Measurements from ENCODE around the gene SNRPE. TPM values are rescaled to one million over a fixed set of nuclear protein-coding genes. Genes with fewer than 3 reads are reported as not detected.
"Not testable (repeated sequence)": the region's sequence is repeated elsewhere in the genome, so short reads cannot be mapped to it uniquely, and the experiment has no call there.

SNRPE gene
- 250 and 270 TPM in 2 replicates for total RNA-seq

DNA sequence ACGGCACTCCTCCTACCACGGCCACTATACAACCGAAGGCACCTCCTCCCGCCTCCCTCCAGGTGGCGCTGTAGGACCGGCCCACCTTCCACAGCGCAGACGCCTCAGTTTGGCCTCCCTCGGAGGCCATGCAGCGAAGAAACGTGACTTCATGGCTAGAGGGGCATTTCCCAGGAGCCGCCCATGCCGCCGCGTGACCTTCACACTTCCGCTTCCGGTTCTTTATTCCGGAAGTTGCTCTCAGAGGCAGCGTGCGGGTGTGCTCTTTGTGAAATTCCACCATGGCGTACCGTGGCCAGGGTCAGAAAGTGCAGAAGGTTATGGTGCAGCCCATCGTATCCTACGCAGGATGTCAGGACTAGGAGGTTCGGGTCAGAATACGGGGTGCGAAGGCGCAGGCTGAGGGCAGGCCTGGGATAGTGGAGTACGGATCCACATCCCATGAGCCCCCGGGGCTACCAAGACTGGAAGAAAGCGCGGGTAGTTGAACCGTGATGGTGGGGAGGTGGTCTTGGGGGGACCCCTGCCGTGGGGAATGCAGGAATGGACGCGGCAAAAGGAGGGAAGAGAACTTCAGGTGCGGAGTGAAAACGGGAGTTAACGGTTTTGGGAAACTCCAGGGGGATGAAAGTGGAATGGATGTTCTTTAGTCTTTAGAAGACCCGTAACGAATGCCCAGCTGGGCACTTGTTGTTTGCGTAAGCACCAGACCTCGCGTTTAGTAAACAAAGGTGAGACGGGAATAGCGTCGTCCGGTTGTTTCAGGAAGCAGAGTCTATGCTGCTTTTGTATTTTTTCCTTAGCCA is at the start of gene SNRPE:
TSS of gene SNRPE (plus strand) at position 221 of the 806 bp plus-strand sequence. CDS start at position 282, 61 bp downstream.
- DNase-seq (ENCODE audit: low spot score), result peak; percentile 96
- Mint-ChIP-seq H3K36me3 (ENCODE audit: low read depth) (peaks cover 27% of the 10 kb centered on the region), H3K4me1 (ENCODE audit: low read depth) (peaks cover 25% of the 10 kb centered on the region), H3K4me3 (peak within 1 kb of the TSS; percentile 100), H3K27ac (peak within 1 kb of the TSS; percentile 98), H3K9me3 (no peaks in the 10 kb centered on the region), H3K27me3 (ENCODE audit: insufficient read depth) (no peaks in the 10 kb centered on the region)
- intact Hi-C loops (cut with micrococcal nuclease), result loop anchor here (1.0 to 5.0 kb wide), 10 partner anchors 66 to 655 kb away; partner anchors contain the start of genes LAX1, MDM4, PIK3C2B and PPP1R15B

DNA sequence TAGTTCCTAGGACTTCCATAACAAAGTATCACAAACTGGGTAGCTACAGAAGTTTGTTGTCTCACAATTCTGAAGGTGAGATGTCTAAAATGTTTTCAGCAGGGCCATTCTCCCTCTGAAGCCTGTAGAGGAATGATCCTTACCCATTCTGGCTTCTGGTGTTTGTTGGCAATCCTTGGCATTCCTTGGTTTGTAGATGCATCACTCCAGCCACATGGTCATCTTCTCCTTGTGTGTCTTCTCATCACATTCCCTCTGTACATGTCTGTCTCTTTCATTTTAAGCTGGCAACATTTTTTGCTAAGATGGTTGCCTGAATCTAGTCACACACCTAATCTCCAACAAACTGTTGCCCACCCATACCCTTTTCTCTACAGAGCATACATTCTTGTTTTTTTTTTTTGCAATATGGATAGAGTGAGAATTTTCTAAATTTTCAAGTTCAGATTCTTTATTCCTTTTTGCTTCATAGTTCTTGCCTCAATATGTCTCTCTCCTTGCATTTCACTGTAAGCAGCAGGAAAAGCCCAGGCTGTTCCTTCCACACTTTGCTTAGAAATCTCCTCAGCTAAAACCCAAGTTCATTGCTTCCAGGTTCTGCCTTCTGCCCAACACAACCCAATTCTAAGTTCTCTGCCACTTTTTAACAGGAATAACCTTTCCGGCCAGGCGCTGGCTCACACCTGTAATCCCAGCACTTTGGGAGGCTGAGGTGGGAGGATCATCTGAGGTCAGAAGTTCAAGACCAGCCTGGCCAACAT is 47.6 kb upstream of the SNRPE start:
- intact Hi-C loops (cut with micrococcal nuclease), result no loop called here
- Mint-ChIP-seq H3K4me1 (ENCODE audit: low read depth) (peaks cover 5% of the 10 kb centered on the region), H3K4me3 (no peak overlapping the region), H3K9me3 (no peaks in the 10 kb centered on the region), H3K36me3 (ENCODE audit: low read depth) (peaks cover 36% of the 10 kb centered on the region), H3K27me3 (ENCODE audit: insufficient read depth) (no peaks in the 10 kb centered on the region), H3K27ac (no peak overlapping the region)
- no peak for DNase-seq (ENCODE audit: low spot score)

DNA sequence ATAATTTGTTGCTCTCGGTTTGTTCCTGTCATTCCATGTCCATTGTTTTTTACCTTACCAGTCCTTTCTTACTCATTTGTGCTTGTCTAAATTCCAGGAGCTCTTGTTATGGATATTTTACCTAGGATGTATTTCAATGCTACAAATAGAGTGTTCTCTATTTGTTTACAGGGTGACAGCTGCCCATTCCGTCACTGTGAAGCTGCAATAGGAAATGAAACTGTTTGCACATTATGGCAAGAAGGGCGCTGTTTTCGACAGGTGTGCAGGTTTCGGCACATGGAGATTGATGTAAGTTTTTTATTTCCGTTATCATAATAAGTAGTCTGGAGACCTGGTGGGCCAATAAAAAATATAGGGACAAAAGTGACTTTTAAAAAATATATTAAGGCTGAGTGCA is 43.0 kb upstream of the SNRPE start:
- no peak overlapping the region for H3K4me3 Mint-ChIP-seq
- peaks cover 13% of the 10 kb centered on the region for H3K4me1 Mint-ChIP-seq (ENCODE audit: low read depth)
- peaks cover 47% of the 10 kb centered on the region for H3K36me3 Mint-ChIP-seq (ENCODE audit: low read depth)
- no peaks in the 10 kb centered on the region for H3K9me3 Mint-ChIP-seq
- H3K27me3 Mint-ChIP-seq (ENCODE audit: insufficient read depth), result no peaks in the 10 kb centered on the region
- no peak overlapping the region for H3K27ac Mint-ChIP-seq
- DNase-seq (ENCODE audit: low spot score), result no peak
- intact Hi-C loops (cut with micrococcal nuclease), result no loop called here

DNA sequence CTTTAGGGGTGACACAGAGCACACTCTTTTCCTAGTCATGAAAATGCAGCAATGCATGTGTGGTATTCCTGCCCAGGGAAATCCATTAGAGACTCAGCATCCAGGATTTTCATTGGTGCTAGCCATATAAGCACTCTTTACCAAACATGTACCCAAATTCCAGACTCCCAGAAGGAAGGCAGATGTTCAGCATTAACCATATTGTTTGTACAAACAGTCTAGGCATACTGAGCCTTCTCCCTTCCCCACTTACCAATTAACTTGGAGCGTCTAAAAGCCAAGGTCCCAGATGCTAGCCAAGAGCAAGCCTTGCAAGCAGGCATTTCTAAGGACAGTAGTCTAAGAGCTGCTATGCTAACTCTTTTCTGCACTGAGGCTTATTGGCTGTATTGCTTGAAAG is 38.1 kb upstream of the SNRPE start:
- intact Hi-C loops (cut with micrococcal nuclease), result no loop called here
- no peak for DNase-seq (ENCODE audit: low spot score)
- Mint-ChIP-seq H3K4me1 (ENCODE audit: low read depth) (peaks cover 22% of the 10 kb centered on the region), H3K9me3 (no peaks in the 10 kb centered on the region), H3K27me3 (ENCODE audit: insufficient read depth) (no peaks in the 10 kb centered on the region), H3K27ac (peak overlapping the region; percentile 35), H3K36me3 (ENCODE audit: low read depth) (peaks cover 53% of the 10 kb centered on the region), H3K4me3 (no peak overlapping the region)

DNA sequence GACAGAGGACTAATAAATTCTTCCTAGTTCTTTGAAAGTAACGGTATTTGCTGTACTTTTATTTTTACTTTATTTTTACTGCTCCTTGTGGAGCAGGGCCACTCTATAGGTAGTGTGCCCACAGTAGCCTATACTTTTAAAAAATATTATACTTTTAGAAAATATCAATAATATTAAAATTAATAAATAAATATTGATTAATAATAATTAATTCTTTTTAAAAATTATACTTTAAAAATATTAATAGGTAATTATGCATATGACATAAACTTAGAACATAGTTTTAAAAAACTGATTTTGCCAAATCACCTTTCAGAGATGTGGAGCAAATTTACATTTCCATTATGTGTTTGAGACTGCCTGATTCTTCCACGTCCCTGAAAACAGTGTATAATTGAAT is 35.2 kb upstream of the SNRPE start:
- Mint-ChIP-seq H3K4me1 (ENCODE audit: low read depth) (peaks cover 28% of the 10 kb centered on the region), H3K9me3 (no peaks in the 10 kb centered on the region), H3K27me3 (ENCODE audit: insufficient read depth) (no peaks in the 10 kb centered on the region), H3K27ac (no peak overlapping the region), H3K36me3 (ENCODE audit: low read depth) (peaks cover 52% of the 10 kb centered on the region), H3K4me3 (no peak overlapping the region)
- DNase-seq (ENCODE audit: low spot score), result no peak
- intact Hi-C loops (cut with micrococcal nuclease), result no loop called here

DNA sequence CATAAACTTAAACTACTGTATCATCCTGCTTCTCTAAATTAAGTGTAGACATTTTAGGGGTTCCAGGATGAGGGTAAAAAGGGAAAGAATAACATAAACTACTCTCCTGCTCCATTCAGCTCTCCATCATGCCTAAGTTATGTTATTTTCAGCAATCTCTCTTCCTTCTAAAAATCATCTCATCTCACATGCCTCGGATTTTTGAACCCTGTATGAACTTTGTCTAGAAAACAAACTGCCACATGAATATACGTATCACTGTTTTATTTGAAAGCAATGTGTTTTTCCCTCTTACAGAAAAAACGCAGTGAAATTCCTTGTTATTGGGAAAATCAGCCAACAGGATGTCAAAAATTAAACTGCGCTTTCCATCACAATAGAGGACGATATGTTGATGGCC is 33.4 kb upstream of the SNRPE start:
- H3K9me3 Mint-ChIP-seq, result no peaks in the 10 kb centered on the region
- intact Hi-C loops (cut with micrococcal nuclease), result no loop called here
- H3K4me1 Mint-ChIP-seq (ENCODE audit: low read depth), result peaks cover 20% of the 10 kb centered on the region
- no peaks in the 10 kb centered on the region for H3K27me3 Mint-ChIP-seq (ENCODE audit: insufficient read depth)
- H3K27ac Mint-ChIP-seq, result no peak overlapping the region
- no peak for DNase-seq (ENCODE audit: low spot score)
- no peak overlapping the region for H3K4me3 Mint-ChIP-seq
- peaks cover 46% of the 10 kb centered on the region for H3K36me3 Mint-ChIP-seq (ENCODE audit: low read depth)

DNA sequence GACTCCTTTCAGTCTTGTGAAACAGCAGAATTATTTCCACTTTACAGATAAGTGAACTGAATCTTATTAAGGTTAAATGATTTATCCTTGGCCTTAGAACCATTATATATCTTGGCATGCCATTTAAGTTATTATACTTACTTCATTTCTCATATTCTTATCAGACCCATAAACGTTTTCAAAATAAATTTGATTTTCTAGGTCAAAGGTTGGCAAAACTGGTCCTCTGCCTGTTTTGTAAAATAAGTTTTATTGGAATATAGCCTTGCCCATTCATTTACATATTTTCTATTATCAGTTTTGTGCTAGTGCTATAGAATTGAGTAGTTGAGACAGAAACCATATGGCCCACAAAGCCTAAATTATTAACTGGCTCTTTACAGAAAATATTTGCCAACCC is 32.9 kb upstream of the SNRPE start:
- Mint-ChIP-seq H3K9me3 (no peaks in the 10 kb centered on the region), H3K27ac (no peak overlapping the region), H3K4me1 (ENCODE audit: low read depth) (peaks cover 20% of the 10 kb centered on the region), H3K27me3 (ENCODE audit: insufficient read depth) (no peaks in the 10 kb centered on the region), H3K4me3 (no peak overlapping the region), H3K36me3 (ENCODE audit: low read depth) (peaks cover 45% of the 10 kb centered on the region)
- DNase-seq (ENCODE audit: low spot score), result no peak
- intact Hi-C loops (cut with micrococcal nuclease), result no loop called here

DNA sequence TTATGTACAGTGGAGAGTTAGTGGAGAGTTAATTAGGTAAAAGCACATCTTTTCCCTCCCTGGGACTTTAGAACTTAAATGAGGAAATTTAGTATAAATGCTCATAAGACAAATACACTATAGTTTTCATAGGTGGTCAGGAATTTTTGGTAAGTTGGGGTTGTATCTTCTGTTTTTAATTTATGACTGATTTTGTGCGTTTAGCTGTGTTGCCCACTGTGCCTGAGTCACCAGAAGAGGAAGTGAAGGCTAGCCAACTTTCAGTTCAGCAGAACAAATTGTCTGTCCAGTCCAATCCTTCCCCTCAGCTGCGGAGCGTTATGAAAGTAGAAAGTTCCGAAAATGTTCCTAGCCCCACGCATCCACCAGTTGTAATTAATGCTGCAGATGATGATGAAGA is 32.2 kb upstream of the SNRPE start:
- DNase-seq (ENCODE audit: low spot score); H3K9me3 Mint-ChIP-seq; H3K27me3 Mint-ChIP-seq (ENCODE audit: insufficient read depth); H3K27ac Mint-ChIP-seq; H3K4me3 Mint-ChIP-seq; intact Hi-C loops (cut with micrococcal nuclease): not testable (repeated sequence)
- H3K4me1 Mint-ChIP-seq (ENCODE audit: low read depth), result peaks cover 18% of the 10 kb centered on the region
- peaks cover 46% of the 10 kb centered on the region for H3K36me3 Mint-ChIP-seq (ENCODE audit: low read depth)

DNA sequence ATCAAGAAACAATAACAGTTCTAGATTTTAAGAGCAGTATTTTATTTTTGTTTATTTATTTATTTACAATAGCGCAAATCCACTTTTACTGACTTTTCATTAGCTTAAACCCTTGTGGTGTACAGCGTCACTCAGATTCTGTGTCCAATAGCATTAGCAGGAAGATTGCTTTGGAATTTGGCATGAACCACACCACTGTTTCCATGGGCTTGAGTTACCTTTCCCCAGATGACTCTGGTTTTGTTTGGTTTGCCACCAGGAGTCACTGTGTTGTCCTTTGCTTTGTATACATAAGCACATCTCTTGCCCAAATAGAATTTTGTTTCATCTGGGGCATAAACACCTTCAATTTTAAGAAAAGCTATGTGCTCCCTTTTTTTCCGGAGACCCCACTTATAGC is 25.9 kb upstream of the SNRPE start:
- intact Hi-C loops (cut with micrococcal nuclease), result no loop called here
- H3K27me3 Mint-ChIP-seq (ENCODE audit: insufficient read depth), result no peaks in the 10 kb centered on the region
- H3K9me3 Mint-ChIP-seq, result no peaks in the 10 kb centered on the region
- no peak for DNase-seq (ENCODE audit: low spot score)
- H3K36me3 Mint-ChIP-seq (ENCODE audit: low read depth), result peaks cover 31% of the 10 kb centered on the region
- H3K4me1 Mint-ChIP-seq (ENCODE audit: low read depth), result no peaks in the 10 kb centered on the region
- no peak overlapping the region for H3K4me3 Mint-ChIP-seq
- H3K27ac Mint-ChIP-seq, result no peak overlapping the region

DNA sequence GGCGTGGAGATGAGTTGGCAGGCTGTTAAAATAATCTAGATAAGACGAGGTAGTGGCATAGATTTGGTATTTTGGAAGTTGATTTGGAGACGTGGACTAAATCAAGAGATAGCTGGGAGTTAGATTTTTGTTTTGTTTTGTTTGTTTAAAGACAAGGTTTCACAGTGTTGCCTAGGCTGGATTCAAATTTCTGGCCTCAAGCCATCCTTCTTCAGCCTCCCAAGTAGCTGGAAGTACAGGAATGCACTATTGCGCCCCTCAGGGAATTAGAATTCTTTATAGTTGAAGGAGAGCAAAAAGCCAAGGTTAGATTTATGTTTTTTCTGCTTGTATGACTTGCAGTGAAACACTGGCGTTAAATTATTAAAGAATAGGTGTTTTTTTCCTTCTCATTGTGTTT is 22.3 kb upstream of the SNRPE start:
- no peak overlapping the region for H3K4me3 Mint-ChIP-seq
- no peak for DNase-seq (ENCODE audit: low spot score)
- H3K4me1 Mint-ChIP-seq (ENCODE audit: low read depth), result no peaks in the 10 kb centered on the region
- H3K27ac Mint-ChIP-seq, result no peak overlapping the region
- intact Hi-C loops (cut with micrococcal nuclease), result no loop called here
- H3K9me3 Mint-ChIP-seq, result no peaks in the 10 kb centered on the region
- H3K27me3 Mint-ChIP-seq (ENCODE audit: insufficient read depth), result no peaks in the 10 kb centered on the region
- H3K36me3 Mint-ChIP-seq (ENCODE audit: low read depth), result peaks cover 35% of the 10 kb centered on the region

DNA sequence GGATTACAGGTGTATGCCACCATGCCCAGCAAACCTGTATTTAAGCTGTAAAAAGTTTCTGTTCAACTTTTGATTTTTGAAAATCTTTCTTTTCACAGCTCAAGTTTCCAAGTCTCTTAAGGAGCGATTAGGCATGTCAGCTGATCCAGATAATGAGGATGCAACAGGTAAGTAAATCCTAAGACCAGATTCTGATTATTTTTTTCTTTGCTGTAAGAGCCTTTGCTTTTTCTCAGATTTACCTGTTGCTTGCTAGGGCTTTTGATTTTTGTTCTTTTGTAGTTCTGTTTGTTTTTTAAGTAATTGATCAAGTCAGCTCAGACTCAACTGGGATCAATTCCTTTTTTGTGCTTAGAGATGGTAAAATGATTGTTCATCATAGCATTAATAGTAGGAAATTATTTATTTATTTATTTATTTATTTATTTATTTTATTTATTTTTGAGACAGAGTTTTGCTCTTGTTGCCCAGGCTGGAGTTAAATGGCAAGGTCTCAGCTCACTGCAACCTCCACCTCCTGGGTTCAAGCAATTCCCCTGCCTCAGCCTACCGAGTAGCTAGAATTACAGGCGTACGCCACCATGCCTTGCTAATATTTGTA is 21.1 kb upstream of the SNRPE start:
- Mint-ChIP-seq H3K27ac (no peak overlapping the region), H3K4me1 (ENCODE audit: low read depth) (no peaks in the 10 kb centered on the region), H3K9me3 (no peaks in the 10 kb centered on the region), H3K36me3 (ENCODE audit: low read depth) (peaks cover 35% of the 10 kb centered on the region), H3K4me3 (no peak overlapping the region), H3K27me3 (ENCODE audit: insufficient read depth) (no peaks in the 10 kb centered on the region)
- intact Hi-C loops (cut with micrococcal nuclease), result no loop called here
- DNase-seq (ENCODE audit: low spot score), result no peak

DNA sequence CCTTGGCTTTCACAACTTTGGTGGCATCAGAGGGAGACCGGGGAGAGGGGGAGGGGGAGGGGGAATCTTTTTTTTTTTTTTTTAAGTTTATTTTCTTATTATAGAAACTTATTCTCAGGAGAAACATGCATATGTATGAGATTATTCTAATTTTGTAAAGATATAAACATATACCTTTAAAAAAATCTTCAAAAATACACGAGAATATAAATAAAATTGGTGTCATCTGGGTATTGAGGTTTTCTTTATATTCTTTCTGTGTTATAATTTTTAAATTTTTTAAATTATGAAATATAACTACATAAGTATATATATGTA is 18.9 kb upstream of the SNRPE start:
- no peak overlapping the region for H3K4me3 Mint-ChIP-seq
- no peak overlapping the region for H3K27ac Mint-ChIP-seq
- no peak for DNase-seq (ENCODE audit: low spot score)
- H3K9me3 Mint-ChIP-seq, result no peaks in the 10 kb centered on the region
- H3K4me1 Mint-ChIP-seq (ENCODE audit: low read depth), result no peaks in the 10 kb centered on the region
- no peaks in the 10 kb centered on the region for H3K27me3 Mint-ChIP-seq (ENCODE audit: insufficient read depth)
- peaks cover 47% of the 10 kb centered on the region for H3K36me3 Mint-ChIP-seq (ENCODE audit: low read depth)
- intact Hi-C loops (cut with micrococcal nuclease), result no loop called here

DNA sequence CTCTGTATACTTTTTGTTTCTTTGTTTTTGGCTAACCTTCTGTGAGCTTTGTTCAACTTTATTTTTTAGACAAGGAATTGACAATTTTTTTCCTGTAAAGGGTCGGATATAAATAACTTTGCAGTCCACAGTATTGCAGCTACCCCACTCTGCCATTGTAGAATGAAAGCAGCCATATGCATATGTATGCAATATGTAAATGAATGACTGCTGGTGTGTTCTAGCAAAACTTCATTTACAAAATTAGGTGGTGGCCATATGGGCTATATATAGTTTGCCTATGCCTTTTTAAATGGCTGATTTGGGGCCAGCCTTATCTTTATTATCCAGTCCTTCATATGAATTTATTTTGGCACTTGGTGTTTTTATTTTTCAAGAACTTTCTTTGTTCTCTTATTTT is 18.0 kb upstream of the SNRPE start:
- no peaks in the 10 kb centered on the region for H3K9me3 Mint-ChIP-seq
- no peaks in the 10 kb centered on the region for H3K4me1 Mint-ChIP-seq (ENCODE audit: low read depth)
- no peak overlapping the region for H3K4me3 Mint-ChIP-seq
- H3K27me3 Mint-ChIP-seq (ENCODE audit: insufficient read depth), result no peaks in the 10 kb centered on the region
- H3K36me3 Mint-ChIP-seq (ENCODE audit: low read depth), result peaks cover 38% of the 10 kb centered on the region
- H3K27ac Mint-ChIP-seq, result no peak overlapping the region
- intact Hi-C loops (cut with micrococcal nuclease), result no loop called here
- no peak for DNase-seq (ENCODE audit: low spot score)

All from activated T-helper 1 cell treated with anti-CD3 and anti-CD28 coated beads, Interleukin-12 subunit alpha, Interleukin-12 subunit beta, Interleukin-2, Interleukin-4 antibody, amounts not matched to agents 30 ng/mL and 10 ng/mL and 1 ng/mL, durations not matched to agents 14 hours and 24 hours and 36 hours (primary cell).